ENCODE data around the gene NGEF.

DNA sequence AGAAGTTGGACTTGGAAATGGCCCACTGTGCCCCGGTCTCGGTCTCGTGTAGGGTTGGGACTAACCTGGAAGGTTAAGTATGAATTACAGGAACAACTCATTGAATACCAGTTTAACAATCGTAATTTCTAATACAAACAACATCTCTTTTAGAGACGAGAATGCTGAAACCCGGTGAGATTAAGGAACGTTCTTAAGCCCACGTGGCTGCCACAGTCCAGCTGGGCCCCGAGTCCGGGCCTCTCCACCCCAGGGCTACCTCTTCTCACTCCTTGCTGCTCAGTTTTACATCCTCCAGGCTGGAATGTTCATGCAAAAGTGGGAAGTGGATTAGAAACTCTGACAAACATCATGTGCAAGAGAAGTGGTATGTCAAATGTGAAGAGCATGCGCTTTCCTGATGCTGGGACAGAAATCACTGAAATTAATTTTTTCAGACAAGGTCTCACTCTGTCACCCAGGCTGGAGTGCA is 29.4 kb downstream of the NGEF start:
- no peak for TF ChIP-seq EP300 (IDR thresholded peaks at IDR 0.05)
- no peak for TF ChIP-seq CTCF (IDR thresholded peaks at IDR 0.05)
- TF ChIP-seq POLR2A (IDR thresholded peaks at IDR 0.05): no peak
- no peak for TF ChIP-seq POLR2AphosphoS5 (IDR thresholded peaks at IDR 0.05)

Data from suprapubic skin (tissue), 4 donors.